Activated CD8-positive, alpha-beta memory T cell treated with anti-CD3 and anti-CD28 coated beads for 36 hours (primary cell): ENCODE results near the gene ANGPTL4. TPM values are rescaled to one million over a fixed set of nuclear protein-coding genes. Genes with fewer than 3 reads are reported as not detected.
"Not testable (repeated sequence)": the region's sequence is repeated elsewhere in the genome, so short reads cannot be mapped to it uniquely, and the experiment has no call there.

ENCODE experiments used
- CTCF ChIA-PET: fragments of 350-600 bp; sonication (Branson Sonifier 250); formaldehyde crosslinking; loops from one replicate; lab custom pipeline; 2021; ENCODE audit warnings: antibody characterized with exemption; lab: Charles Lee
- POLR2A ChIA-PET: fragments of 350-600 bp; sonication (Branson Sonifier 250); formaldehyde crosslinking; loops from one replicate; lab custom pipeline; 2021; ENCODE audit warnings: antibody characterized with exemption; lab: Charles Lee
- total RNA-seq, 2 experiments: library from RNA; stranded (reverse); gene quantifications; one replicate each; pipeline ENCODE4 v1.2.3, GENCODE V29; 2021

Gene ANGPTL4, protein sequence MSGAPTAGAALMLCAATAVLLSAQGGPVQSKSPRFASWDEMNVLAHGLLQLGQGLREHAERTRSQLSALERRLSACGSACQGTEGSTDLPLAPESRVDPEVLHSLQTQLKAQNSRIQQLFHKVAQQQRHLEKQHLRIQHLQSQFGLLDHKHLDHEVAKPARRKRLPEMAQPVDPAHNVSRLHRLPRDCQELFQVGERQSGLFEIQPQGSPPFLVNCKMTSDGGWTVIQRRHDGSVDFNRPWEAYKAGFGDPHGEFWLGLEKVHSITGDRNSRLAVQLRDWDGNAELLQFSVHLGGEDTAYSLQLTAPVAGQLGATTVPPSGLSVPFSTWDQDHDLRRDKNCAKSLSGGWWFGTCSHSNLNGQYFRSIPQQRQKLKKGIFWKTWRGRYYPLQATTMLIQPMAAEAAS
- total RNA-seq: under 1 TPM; 0.19 to 0.42 TPM

DNA sequence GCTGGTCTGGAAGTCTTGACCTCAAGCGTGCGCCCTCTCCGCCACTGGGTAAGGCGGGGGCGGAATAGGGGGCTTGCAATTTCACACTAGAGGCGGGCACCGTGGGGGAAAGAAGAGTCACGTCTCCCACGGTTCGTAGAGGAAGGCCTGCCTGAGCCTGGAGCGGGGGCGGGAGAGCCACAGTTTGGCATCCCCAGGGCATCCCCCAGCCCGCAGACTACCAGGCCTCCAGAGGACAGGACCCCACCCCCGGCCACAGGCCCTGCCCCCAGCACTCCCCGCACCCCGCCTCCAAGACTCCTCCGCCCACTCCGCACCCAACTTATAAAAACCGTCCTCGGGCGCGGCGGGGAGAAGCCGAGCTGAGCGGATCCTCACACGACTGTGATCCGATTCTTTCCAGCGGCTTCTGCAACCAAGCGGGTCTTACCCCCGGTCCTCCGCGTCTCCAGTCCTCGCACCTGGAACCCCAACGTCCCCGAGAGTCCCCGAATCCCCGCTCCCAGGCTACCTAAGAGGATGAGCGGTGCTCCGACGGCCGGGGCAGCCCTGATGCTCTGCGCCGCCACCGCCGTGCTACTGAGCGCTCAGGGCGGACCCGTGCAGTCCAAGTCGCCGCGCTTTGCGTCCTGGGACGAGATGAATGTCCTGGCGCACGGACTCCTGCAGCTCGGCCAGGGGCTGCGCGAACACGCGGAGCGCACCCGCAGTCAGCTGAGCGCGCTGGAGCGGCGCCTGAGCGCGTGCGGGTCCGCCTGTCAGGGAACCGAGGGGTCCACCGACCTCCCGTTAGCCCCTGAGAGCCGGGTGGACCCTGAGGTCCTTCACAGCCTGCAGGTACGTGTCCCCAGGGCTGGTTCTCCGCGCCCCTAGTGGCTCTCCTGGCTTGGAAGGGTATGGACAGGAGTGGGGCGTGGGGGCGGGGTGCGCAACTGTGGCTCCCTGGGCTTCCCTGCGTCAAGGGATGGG lies at the start of gene ANGPTL4:
Gene ANGPTL4, plus strand, starts transcription at position 353 of the 969 bp plus-strand sequence. Its CDS starts 167 bp downstream, at position 520.
- ChIA-PET CTCF (interaction anchor here (0.6 to 2.1 kb wide), 5 partner anchors 10 to 1585 kb away, joined by 3 to 11 read pairs (median 3); no protein-coding TSS in a partner anchor), POLR2A (interaction anchor here (0.6 to 1.7 kb wide), 2 partner anchors 26 to 1592 kb away, joined by 4 to 6 read pairs; partner anchors contain the start of genes RAB11B and VAV1)

DNA sequence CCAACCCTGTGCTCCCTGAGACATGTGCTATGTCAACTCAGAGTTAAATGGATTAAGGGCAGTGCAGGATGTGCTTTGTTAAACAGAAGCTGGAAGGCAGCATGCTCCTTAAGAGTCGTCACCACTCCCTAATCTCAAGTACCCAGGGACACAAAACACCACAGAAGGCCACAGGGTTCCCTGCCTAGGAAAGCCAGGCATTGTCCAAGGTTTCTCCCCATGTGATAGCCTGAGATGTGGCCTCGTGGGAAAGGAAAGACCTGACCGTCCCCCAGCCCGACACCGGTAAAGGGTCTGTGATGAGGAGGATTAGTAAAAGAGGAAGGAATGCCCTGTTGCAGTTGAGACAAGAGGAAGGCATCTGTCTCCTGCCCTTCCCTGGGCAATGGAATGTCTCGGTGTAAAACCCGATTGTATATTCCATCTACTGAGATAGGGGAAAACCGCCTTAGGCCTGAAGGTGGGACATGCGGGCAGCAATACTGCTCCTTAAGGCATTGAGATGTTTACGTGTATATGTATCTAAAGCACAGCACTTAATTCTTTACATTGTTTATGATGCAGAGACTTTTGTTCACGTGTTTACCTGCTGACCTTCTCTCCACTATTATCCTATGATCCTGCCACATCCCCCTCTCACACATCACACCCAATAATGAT lies 48.8 kb upstream of the ANGPTL4 start:
- CTCF ChIA-PET, POLR2A ChIA-PET: not testable (repeated sequence)

GRCh38 chr19:8316351-8317125 lies 47.4 kb upstream of the ANGPTL4 start:
- POLR2A ChIA-PET: no interaction called here
- CTCF ChIA-PET: no interaction called here

- POLR2A ChIA-PET: interaction anchor here (0.6 kb wide), 1 partner anchor 16 kb away, joined by 3 read pairs; no protein-coding TSS in a partner anchor
- CTCF ChIA-PET: interaction anchor here (0.7 to 0.8 kb wide), 2 partner anchors 50 to 361 kb away, joined by 3 to 4 read pairs; no protein-coding TSS in a partner anchor
These were observed 45.1 kb upstream of the ANGPTL4 start for GRCh38 chr19:8318835-8319234.

DNA sequence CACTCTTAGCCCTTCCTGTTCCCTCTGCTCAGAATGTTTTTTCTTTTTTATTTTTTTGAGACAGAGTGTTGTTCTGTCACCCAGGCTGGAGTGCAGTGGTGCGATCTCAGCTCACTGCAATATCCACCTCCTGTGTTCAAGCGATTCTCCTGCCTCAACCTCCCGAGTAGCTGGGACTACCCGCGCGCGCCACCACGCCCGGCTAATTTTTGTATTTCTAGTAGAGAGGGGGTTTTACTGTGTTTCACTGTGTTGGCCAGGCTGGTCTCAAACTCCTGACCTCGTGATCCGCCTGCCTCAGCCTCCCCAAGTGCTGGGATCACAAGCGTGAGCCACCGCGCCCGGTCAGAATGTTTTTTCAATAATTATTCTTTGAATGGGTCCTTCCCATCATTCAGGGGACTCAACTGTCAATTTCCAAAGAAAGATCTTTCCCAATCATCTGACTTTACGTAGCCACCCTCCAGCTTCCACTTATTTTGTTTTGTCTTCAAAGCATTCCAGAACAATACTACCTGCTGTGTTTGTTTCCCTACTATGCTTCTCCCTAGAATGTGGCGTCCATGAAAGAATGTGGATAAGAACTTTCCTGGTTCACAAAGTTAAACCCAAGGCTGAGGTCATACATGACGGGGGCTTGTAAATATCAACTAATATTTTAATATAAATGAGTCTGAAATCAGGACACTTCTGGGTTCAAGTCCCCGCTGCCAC lies 44.0 kb upstream of the ANGPTL4 start:
- ChIA-PET POLR2A (interaction anchor here (0.5 to 0.9 kb wide), 3 partner anchors 8 to 582 kb away, joined by 3 read pairs; no protein-coding TSS in a partner anchor), CTCF (interaction anchor here (0.5 to 1.0 kb wide), 3 partner anchors 13 to 21 kb away, joined by 3 to 5 read pairs (median 4); no protein-coding TSS in a partner anchor)

DNA sequence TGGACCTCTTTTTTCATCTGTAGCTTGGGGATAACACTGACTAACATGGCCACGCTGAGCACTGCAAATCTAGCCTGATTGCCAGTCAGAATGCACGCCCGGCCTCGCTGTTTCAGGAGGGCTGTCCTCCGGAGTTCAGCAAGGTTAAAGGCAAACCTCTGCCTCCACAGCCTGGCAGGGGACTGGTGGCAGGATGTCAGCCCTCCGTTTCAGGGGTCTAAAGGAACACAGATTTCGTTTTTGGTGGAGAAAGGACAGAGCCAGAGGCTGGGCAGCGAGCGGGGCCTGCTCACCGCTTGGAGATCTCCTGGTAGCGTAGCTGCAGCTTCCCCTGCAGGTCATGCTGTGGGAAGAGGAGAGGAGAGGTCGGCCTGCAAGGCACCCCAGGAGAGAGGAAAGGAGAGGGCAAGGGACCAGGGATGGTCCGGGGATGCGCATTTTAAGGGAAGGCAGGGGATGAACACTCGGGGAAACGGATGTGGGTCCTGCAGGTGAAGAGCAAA lies 43.3 kb upstream of the ANGPTL4 start:
- CTCF ChIA-PET: interaction anchor here (1.0 kb wide), 2 partner anchors 14 kb away, joined by 3 to 5 read pairs; no protein-coding TSS in a partner anchor
- POLR2A ChIA-PET: interaction anchor here (0.6 to 2.0 kb wide), 6 partner anchors 9 to 54 kb away, joined by 3 to 7 read pairs (median 3); partner anchors contain the start of gene CD320

- CTCF ChIA-PET: interaction anchor here (1.0 to 1.1 kb wide), 2 partner anchors 14 to 21 kb away, joined by 3 to 5 read pairs; no protein-coding TSS in a partner anchor
- POLR2A ChIA-PET: interaction anchor here (0.6 to 2.0 kb wide), 6 partner anchors 13 to 37 kb away, joined by 3 to 7 read pairs (median 4); partner anchors contain the start of gene CD320
These were observed 42.6 kb upstream of the ANGPTL4 start, which contains the start of the genes NDUFA7 and RPS28 for GRCh38 chr19:8321067-8321985. Gene NDUFA7, minus strand, starts transcription at chr19:8321375. Its CDS starts 17 bp downstream, at chr19:8321358. Gene RPS28, plus strand, starts transcription at chr19:8321496. Its CDS starts 35 bp downstream, at chr19:8321531.

GRCh38 chr19:8321986-8322637 lies 41.8 kb upstream of the ANGPTL4 start:
- CTCF ChIA-PET: interaction anchor here (1.1 to 1.2 kb wide), 2 partner anchors 20 to 378 kb away, joined by 3 to 4 read pairs; no protein-coding TSS in a partner anchor

GRCh38 chr19:8322638-8322997 lies 41.3 kb upstream of the ANGPTL4 start:
- ChIA-PET POLR2A (interaction anchor here (0.7 to 1.2 kb wide), 2 partner anchors 15 to 277 kb away, joined by 3 to 6 read pairs; no protein-coding TSS in a partner anchor), CTCF (interaction anchor here (1.2 to 1.4 kb wide), 2 partner anchors 183 to 378 kb away, joined by 3 to 4 read pairs; no protein-coding TSS in a partner anchor)

More at GRCh38 chr19:8321986-8322637, 41.8 kb upstream of the ANGPTL4 start:
- POLR2A ChIA-PET: interaction anchor here (0.6 to 2.0 kb wide), 3 partner anchors 12 to 29 kb away, joined by 3 to 7 read pairs (median 5); partner anchors contain the start of gene CD320

DNA sequence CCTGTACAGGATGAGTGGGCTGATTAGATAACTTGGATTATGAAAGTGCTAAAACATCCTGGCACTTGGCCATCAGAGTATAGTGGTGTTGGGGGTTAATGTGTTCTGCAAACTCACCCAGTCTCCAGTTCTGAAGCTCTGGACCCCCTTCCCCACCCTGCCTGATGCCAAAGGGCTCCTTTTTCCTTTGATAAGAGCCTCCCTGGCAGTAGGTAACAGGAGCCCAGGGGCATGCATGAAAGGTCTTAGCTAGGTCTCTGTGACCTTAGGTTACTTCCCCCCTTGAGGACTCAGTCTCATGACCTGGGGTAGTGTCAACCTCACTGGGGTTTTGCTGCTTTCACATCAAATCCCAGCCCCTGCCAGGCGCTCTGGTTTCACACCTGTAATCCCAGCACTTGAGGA lies 40.2 kb upstream of the ANGPTL4 start:
- ChIA-PET CTCF (interaction anchor here (1.1 to 1.4 kb wide), 3 partner anchors 12 to 182 kb away, joined by 3 read pairs; no protein-coding TSS in a partner anchor), POLR2A (interaction anchor here (1.2 to 1.3 kb wide), 2 partner anchors 13 to 17 kb away, joined by 3 to 6 read pairs; no protein-coding TSS in a partner anchor)

DNA sequence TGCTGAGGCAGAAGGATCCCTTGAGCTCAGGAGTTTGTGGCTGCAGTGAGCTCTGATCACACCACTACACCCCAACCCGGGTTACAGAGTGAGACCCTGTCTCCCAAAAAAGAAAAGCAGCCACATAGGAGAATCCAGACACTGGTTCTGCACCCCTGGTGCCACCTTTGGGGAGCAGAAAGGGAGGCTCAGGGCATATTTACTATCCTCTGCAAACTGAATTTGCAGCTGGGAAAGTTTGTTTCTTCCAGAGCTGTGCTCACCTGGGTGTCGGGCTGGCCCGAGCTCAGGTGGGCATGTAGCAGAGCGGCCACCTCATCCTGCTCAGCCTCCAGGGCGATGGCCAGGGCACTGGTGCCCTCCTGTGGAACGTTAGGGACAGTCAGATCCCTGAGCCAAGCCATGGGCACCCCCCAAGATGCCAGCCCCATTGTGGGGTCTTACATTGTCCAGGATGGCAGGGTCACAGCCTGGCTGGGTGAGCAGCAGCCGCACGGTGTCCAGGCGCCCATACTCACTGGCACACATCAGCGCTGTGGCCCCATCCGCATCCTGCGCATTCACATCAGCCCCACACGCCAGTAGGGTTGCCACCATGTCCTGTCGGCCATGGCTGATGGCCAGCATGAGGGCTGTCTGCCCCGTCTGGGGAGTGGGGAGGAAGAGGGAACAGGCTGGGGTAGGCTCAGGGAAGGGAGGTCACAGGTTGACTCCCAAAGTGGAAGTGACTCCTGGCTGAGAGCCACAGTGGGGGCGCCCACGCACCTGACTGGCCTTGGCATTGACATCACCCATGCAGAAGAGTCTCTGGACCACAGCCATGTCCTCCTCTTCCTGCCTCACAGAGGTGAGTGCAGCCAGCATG lies 39.5 kb upstream of the ANGPTL4 start:
- ChIA-PET POLR2A (interaction anchor here (1.3 kb wide), 1 partner anchor 12 kb away, joined by 3 read pairs; no protein-coding TSS in a partner anchor), CTCF (interaction anchor here (1.2 kb wide), 1 partner anchor 55 kb away, joined by 3 read pairs; no protein-coding TSS in a partner anchor)

DNA sequence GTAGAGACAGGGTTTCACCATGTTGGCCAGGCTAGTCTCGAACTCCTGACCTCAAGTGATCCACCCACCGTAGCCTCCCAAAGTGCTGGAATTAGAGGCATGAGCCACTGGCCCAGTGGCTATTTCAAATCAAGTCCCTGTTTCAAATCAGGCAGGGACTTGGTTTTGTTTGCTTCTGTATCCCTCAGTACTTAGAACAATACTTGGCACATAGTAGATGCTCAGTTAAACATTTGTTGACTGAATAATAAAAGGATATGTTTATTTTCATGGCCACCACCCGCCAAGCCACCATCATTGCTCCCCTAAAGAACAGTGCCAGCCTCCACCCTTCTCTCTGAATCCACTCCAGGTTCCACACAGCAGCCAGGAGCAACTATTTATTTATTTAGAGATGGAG lies 38.5 kb upstream of the ANGPTL4 start:
- ChIA-PET CTCF (no interaction called here), POLR2A (no interaction called here)

- CTCF ChIA-PET: no interaction called here
These were observed 34.0 kb upstream of the ANGPTL4 start for GRCh38 chr19:8329996-8330395.

More at GRCh38 chr19:8329996-8330395, 34.0 kb upstream of the ANGPTL4 start:
- POLR2A ChIA-PET: no interaction called here
